ENCODE measurements around the gene SPPL2A.

DNA sequence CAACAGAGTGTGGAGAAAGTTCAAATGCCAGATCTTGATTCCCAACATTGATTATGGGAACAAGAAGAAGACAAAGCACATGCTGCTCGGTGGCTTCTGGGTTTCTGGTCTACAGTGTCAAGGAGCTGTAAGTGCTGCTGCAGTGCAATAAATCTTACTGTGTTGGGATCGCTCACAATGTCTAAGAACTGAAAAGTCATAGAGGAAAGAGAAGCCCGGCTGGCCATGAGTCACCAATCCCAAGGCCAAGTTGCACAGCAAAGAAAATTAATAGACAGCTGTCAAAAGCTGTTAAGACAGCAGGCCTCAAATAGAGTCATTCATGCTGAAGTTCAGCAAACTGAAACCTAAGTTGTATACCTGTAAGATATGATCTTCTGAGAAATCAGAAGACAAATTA, 33.2 kb upstream of the SPPL2A start:
- TF ChIP-seq POLR2A (IDR thresholded peaks at IDR 0.05; ENCODE audit: low read depth, low read length) (no peak), TAF1 (IDR thresholded peaks at IDR 0.05; ENCODE audit: borderline replicate concordance, low read depth, low read length) (no peak)
